HG02610 (cell line): Measurements from ENCODE around the gene MTMR3.

Source experiments
- ATAC-seq: cut with Tn5 transposase; IDR thresholded peaks from one replicate; pipeline ENCODE4 v1.9.1; 2021; ENCODE audit warnings: mild to moderate bottlenecking, moderate library complexity; ENCODE audit not compliant: unreplicated experiment

MTMR3 gene

GRCh38 chr22:30079952-30080533 is 197.1 kb downstream of the MTMR3 start, which contains the start of gene HORMAD2:
Gene HORMAD2, plus strand, starts transcription at chr22:30080464. Its CDS starts 13,489 bp downstream, at chr22:30093953.
- no peak for ATAC-seq
